ENCODE results near the gene SH3BGRL2.

- no peak for TF ChIP-seq EZH2 (IDR thresholded peaks at IDR 0.05; ENCODE audit: low read depth)
- no peak for TF ChIP-seq CTCF (conservative IDR thresholded peaks at IDR 0.05)
Measured at GRCh38 chr6:79649016-79649415, 17.9 kb downstream of the SH3BGRL2 start.
